ENCODE results near the gene NKAIN1. TPM values are rescaled to one million over a fixed set of nuclear protein-coding genes. Genes with fewer than 3 reads are reported as not detected.

Gene NKAIN1
- total RNA-seq, 4 donors from 2014 or later = 0.55 TPM; not detected in 3

DNA sequence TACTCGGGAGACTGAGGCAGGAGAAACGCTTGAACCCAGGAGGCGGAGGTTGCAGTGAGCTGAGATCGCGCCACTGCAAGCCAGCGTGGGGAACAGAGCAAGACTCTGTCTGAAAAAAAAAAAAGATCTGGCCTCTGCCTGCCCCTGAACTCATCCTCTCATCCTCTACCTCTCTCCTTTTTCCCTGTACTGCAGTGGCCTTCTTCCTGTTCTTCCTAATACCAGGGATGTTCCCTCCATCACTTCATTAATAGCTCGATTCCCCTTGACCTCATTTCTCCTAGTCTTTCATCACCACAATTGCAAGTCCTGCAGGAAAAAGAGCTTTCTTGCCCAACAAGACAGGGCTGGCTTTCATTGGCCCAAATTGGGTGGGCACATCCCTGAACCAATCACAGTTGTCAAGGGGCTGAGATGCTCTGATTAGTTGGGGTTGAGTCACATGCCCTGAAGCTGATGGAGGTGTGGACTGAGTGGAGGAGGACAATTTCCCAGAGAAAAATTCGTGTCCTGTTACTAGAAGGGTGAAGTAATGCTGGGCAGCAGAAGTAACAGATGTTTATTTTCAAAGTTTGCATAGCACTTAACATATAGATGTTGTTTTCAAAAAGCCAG, 87.4 kb downstream of the NKAIN1 start:
- Histone ChIP-seq H3K27ac (no peak overlapping the region), H3K36me3 (no peaks in the 10 kb centered on the region), H3K9me3 (no peaks in the 10 kb centered on the region), H3K27me3 (no peaks in the 10 kb centered on the region), H3K4me3 (no peak overlapping the region), H3K4me1 (peaks cover 0 to 4% of the 10 kb centered on the region in 2 donors)
- DNase-seq = no peak
- no peak for TF ChIP-seq POLR2A (IDR thresholded peaks at IDR 0.05)
- TF ChIP-seq, protein P1, sequence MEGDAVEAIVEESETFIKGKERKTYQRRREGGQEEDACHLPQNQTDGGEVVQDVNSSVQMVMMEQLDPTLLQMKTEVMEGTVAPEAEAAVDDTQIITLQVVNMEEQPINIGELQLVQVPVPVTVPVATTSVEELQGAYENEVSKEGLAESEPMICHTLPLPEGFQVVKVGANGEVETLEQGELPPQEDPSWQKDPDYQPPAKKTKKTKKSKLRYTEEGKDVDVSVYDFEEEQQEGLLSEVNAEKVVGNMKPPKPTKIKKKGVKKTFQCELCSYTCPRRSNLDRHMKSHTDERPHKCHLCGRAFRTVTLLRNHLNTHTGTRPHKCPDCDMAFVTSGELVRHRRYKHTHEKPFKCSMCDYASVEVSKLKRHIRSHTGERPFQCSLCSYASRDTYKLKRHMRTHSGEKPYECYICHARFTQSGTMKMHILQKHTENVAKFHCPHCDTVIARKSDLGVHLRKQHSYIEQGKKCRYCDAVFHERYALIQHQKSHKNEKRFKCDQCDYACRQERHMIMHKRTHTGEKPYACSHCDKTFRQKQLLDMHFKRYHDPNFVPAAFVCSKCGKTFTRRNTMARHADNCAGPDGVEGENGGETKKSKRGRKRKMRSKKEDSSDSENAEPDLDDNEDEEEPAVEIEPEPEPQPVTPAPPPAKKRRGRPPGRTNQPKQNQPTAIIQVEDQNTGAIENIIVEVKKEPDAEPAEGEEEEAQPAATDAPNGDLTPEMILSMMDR (IDR thresholded peaks at IDR 0.05) = no peak
- intact Hi-C loops (cut with DNase I; ENCODE audit: low total_unique reads) = no loop called here

DNA sequence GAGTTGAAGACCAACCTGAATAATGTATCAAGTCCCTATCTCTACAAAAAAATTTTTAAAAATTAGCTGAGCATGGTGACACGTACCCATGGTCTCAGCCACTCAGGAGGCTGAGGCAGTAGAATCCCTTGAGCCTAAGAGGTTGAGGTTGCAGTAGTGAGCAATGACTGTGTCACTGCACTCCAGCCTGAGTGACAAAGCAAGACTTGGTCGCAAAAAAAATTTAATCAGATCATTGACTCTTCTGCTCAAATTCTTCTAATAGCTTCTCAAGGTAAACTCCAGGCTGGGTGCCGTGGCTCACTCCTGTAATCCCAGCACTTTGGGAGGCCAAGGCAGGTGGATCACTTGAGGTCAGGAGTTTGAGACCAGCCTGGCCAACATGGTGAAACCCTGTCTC, 88.3 kb downstream of the NKAIN1 start:
- DNase-seq = no peak
- intact Hi-C loops (cut with DNase I; ENCODE audit: low total_unique reads) = no loop called here

DNA sequence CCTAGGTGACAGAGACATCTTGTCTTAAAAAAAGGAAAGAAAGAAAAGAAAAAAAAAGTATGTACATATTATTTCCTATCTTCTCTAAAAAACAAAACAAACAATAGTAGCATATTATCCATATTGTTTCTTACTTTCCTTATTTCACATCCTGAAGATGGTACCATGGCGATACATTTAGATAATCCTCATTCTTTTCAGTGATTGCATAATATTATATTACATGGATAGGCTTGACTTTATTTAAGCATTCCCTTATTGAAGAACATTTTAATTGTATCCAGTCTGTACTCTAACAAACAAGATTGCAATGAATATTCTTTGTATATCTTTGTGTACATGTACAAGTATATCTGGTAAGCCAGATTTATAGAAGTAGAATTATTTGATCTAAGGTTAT, 91.3 kb downstream of the NKAIN1 start:
- H3K4me1 ChIP-seq = no peaks in the 10 kb centered on the region
- no peak for TF ChIP-seq POLR2A (IDR thresholded peaks at IDR 0.05)
- TF ChIP-seq, protein P1 (IDR thresholded peaks at IDR 0.05) = no peak
- H3K4me3 ChIP-seq = no peak overlapping the region
- H3K36me3 ChIP-seq = no peaks in the 10 kb centered on the region
- no peak for DNase-seq
- no peaks in the 10 kb centered on the region for H3K9me3 ChIP-seq
- intact Hi-C loops (cut with DNase I; ENCODE audit: low total_unique reads) = no loop called here
- no peak overlapping the region for H3K27ac ChIP-seq
- H3K27me3 ChIP-seq = no peaks in the 10 kb centered on the region

More for the DNA sequence above, 88.3 kb downstream of the NKAIN1 start:
- Histone ChIP-seq H3K36me3 (no peaks in the 10 kb centered on the region), H3K27me3 (no peaks in the 10 kb centered on the region), H3K4me1 (peaks cover 0 to 4% of the 10 kb centered on the region in 2 donors), H3K9me3 (no peaks in the 10 kb centered on the region), H3K27ac (no peak overlapping the region), H3K4me3 (no peak overlapping the region)
- TF ChIP-seq, protein P1 (IDR thresholded peaks at IDR 0.05) = no peak
- TF ChIP-seq POLR2A (IDR thresholded peaks at IDR 0.05) = no peak

DNA sequence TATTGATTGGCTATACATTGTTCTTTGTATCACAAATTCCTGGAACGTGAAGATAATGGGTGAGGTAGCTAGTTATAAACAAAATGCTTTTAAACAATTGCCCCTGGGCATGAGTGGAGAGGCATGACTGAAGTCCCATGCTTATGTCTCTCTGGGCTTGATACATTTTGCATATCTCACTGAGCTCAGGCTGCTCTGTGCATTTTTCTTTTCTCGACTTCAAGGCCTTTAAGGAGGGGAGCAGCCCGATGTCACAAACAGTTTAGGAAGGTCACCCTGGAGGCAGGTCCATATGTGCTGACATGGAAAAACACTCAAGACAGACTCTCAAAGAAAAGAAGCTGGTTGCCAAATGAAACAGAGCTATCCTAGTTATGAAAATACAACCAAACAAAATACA, 94.0 kb downstream of the NKAIN1 start:
- H3K36me3 ChIP-seq = no peaks in the 10 kb centered on the region
- H3K27ac ChIP-seq = no peak overlapping the region
- no peaks in the 10 kb centered on the region for H3K27me3 ChIP-seq
- no peaks in the 10 kb centered on the region for H3K9me3 ChIP-seq
- intact Hi-C loops (cut with DNase I; ENCODE audit: low total_unique reads) = no loop called here
- no peak overlapping the region for H3K4me3 ChIP-seq
- DNase-seq = no peak
- no peaks in the 10 kb centered on the region for H3K4me1 ChIP-seq
- TF ChIP-seq, protein P1 (IDR thresholded peaks at IDR 0.05) = no peak
- no peak for TF ChIP-seq POLR2A (IDR thresholded peaks at IDR 0.05)

DNA sequence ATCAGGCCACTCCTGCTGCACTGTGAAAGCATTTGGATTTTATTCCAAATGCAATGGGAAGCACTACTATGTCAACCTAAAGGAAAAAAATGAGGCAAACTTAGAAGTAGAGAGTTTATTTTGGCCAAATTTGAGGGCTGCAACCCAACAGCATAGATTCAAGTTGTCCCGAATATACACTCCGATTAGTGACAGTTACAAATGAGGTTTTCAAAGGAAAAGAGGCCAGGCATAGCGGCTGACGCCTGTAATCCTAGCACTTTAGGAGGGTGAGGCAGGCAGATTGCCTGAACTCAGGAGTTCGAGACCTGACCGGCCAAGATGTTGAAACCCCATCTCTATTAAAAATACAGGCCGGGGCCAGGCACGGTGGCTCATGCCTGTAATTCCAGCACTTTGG, 95.2 kb downstream of the NKAIN1 start:
- intact Hi-C loops (cut with DNase I; ENCODE audit: low total_unique reads) = no loop called here
- no peak for DNase-seq
- H3K9me3 ChIP-seq = no peaks in the 10 kb centered on the region
- H3K27ac ChIP-seq = no peak overlapping the region
- H3K4me1 ChIP-seq = no peaks in the 10 kb centered on the region
- TF ChIP-seq, protein P1 (IDR thresholded peaks at IDR 0.05) = no peak
- TF ChIP-seq POLR2A (IDR thresholded peaks at IDR 0.05) = no peak
- no peaks in the 10 kb centered on the region for H3K27me3 ChIP-seq
- no peaks in the 10 kb centered on the region for H3K36me3 ChIP-seq
- no peak overlapping the region for H3K4me3 ChIP-seq

Data from uterus (tissue), 4 donors.